Measurements from ENCODE around the gene ELL2.
"Not testable (repeated sequence)": the region's sequence is repeated elsewhere in the genome, so short reads cannot be mapped to it uniquely, and the experiment has no call there.

The ELL2 gene

DNA sequence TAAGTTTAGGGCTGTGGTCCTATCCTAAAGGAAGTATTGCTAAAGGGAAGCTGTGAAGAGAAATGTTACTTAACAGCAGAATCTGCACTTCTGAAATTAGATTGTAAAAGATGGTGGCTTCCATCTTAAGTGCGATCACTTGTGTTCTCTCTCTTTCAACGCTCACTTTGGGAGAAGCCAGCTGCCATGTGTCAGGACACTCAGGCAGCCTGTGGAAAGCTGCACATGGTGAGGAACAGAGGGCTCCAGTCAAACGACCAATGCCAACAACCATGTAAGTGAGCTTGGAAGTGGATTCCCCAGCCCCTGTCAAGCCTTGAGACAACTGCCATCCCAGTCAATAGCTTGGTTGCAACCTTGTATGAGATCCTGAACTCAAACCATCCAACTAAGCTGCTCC lies 87.4 kb downstream of the ELL2 start:
- DNase-seq: no peak

DNA sequence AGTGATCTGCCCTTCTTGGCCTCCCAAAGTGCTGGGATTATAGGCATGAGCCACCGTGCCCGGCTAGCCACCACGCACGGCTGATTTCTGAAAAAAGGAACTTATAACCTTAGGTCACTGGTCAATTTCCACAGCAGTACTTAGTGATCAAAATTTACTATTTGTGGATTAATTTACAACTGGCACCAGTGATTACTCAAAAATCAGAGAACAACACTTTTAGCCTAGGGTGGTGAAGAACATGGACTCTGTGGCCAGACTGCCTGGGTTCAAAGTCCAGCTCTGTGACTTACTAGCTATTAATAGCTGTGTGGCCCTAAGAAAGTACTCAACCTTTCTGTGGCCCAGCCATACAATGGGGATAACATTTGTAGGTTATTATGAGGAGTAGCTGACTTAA lies 88.3 kb downstream of the ELL2 start:
- no peak for DNase-seq

DNA sequence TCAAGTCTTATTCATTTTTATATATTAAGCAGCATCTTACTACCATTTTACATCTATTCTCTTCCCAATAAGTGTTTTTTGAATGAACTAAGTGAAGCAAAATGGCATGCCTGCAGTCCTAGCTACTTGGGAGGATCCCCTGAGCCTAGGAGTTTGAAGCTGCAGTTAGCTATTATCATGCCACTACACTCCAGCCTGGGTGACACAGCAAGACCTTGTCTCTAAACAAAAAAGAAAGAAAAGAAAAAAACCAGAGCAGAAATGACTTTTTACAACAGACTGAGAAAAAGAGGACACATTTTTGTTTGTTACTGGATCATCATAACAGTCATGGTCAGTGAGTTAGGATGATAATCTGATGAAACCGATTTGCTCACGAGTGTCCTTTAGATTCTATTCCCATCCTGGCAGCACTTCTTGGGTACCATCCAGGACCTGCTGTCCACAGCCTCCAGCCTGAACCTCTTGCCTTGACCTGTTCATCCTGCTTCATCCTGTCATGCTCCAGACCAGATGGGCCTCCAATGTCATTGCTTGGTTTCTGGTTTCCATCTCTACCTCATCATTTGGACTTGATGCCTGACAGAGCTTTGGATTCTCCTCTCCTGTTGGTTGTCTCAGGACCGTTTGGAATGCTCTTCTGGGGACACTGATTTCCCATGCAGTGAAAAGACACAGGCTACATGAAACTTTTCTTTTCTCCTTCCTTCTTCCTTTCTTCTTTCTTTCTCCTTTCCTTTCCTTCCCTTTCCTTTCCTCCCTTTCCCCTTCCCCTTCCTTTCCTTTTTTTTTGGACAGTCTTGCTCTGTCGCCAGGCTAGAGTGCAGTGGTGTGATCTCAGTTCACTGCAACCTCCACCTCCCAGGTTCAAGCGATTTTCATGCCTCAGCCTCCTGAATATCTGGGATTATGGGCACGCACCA lies 89.0 kb downstream of the ELL2 start:
- no peak for DNase-seq

DNA sequence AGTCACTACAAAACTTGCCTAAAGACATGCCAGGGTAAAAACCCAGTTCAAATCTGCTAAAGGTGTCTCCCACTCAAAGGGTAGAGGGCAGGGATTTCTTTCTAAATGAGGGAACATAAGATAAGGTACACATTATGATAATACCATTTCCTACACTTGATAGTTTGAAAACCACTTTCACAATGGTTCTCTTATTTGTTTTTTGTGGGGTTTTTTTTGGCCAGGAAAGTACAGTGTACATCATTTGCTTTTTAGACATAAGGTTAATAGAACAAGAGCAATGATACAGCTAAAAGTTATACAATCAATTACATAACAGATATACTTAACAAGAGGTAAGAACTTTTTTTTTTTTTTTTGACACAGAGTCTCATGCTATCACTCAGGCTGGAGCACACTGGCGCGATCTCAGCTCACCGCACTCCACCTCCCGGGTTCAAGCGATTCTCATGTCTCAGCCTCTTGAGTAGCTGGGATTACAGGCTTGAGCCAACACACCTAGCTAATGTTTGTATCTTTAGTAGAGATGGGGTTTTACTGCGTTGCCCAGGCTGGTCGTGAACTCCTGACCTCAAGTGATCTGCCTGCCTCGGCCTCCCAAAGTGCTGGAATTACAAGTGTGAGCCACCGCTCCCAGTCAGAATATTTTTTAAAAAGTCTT lies 90.4 kb downstream of the ELL2 start:
- no peak for DNase-seq

DNA sequence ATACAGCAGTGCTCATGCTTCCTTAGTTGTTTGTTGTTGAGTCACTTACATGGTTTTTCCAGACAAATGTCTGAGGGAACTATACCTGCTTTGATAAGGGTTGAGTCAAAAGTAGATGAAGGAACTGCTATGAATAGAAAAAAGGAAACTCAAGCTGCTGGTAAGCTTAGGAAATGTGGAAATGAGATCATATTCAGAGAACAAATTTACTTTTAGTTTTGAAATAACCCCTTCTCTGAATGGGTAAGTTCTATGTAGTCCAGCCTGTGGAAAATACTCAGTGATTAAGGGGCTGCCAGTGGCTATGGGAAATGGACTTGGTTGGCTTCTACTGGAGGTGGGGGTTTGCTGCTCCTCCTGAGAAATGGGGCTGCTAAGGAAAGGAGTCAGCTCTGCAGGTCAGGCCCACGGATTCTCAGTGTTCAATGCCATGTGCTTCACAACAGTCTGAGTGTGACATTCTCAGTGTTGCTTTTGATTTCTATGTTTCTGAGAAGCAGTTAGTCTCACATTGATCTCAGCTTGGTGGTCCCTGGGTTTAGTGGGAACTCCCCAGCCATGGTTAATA lies 91.5 kb downstream of the ELL2 start:
- peak; percentile 69 for DNase-seq

DNA sequence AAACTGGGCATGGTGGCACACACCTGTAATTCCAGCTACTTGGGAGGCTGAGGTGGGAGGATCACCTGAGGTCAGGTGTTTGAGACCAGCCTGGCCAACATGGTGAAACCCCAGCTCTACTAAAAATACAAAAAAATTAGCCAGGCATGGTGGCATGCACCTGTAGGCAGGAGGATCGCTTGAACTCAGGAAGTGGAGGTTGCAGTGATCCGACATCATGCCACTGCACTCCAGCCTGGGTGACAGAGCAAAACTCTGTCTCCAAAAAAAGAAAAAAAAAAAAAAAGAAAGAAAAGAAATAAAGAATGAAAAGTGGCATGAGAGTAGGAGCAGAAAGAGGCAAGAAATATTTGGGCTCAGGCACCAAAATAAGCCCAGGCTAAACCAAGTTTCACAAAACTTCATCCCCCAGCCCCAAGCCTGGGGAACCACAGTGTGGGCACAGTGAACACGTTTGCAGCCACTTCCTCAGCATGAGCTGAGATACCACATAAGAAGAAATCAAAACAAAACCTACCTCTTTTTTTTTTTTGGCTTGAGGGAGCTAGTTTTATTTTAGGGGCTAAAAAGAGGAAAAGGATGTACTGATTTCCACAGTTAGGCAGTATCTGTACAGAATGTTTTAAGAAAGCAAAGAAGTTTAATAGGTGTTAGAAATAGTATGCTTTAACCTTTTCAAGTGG lies 92.3 kb downstream of the ELL2 start:
- not testable (repeated sequence) for DNase-seq

DNA sequence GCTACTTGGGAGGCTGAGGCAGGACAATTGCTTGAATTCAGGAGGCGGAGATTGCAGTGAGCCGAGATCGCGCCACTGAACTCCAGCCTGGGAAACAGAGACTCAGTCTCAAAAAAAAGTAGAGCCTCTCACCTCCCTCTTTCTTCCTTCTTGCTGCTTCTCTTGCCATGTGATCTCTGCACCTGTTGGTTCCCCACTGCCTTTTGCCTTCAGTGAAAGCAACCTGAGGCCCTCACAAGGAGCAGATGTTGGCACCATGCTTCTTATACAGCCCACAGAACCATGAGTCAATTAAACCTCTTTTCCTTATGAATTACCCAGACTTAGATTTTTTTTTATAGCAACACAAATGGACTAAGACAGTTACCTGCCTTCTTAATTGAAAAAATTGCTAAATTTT lies 93.5 kb downstream of the ELL2 start:
- no peak for DNase-seq

DNA sequence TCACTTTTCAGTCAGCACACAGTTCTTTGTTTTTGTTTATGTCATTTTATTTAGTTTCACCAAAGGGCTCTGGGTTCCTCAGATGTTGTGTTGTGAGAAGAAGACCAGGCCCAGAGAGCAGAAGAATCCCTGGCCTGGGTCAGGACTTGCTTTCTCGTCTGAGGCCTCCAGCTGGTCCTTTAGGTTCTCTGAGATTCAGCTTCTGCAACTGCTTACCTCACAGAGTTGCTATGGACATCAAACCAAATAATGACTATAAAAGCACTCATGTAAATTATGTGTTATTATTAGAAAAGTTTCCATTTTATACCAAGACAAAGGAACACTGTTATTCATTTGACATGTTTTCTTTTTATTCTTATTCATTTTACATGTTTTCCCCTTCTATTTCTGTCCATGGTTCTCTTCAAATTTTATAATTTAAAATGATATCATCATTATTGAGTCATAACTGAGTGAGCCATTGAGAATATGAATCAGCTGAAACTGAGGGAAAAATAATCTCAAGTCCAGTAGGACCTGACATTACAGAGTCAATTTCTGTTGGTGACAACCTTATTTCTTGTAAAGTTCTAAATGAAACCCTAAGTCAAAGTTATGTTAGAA lies 95.1 kb downstream of the ELL2 start:
- no peak for DNase-seq

DNA sequence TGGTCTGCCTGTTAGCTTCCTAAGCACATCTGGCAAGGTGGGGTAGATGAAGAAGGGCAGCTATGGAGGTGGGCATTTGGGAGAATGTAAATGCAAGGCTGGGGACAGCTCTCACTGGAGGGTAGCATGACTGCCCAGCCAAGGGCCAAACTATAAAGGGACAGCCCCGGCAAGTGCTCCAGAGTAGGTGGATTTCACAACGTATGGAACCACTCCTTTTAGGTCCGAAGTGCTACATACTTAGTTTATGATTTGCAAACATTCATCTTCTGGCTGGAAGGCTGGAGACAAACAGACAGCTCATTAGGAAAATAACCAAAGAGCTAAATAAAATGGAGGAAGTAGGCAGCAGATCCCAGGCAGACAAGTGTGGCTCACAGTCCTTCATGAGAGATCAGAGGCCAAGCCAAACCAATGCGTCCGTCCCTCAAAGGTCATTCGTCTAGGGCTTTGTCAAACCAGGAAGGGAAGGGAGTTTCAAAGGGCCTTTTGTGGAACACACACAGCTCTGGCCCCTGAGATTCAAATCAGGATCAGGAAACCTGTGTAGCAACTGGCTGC lies 96.6 kb downstream of the ELL2 start:
- DNase-seq: no peak

DNA sequence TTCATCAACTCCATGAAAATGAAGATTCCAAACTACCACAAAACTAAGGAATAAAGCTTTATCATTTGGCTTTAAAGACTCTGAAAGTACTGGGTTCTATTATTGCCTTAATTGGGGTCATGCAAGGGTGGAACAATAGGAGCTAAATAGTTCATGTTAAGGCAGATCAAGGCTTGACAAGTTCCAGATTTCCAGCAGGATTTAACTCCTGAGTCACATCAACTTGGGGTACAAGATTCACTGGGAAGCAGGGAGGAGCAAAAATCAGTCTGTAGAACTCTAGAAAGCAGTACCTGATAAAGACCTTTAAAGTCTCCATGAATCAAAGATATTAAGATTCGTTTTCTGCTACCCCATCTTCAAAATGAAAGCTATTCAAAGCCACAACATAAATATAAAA lies 97.2 kb downstream of the ELL2 start:
- no peak for DNase-seq

DNA sequence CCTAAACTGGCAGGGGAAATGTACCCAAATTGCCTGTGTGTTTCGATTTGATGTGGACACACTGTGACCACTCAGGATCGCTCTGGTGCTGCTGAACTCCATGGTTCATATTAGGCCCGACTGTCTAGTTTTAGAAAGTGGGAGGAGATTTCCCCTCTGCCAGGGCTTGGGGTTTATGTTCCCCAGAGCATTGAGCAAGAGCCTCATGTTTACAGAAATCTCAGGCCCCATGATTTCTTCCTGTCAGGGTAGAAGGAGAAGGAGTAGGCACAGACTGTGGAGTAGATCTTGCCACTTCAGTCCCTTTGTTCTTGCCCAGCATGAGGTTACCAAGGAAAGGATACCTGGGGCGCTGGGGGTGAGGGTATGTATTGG lies 98.3 kb downstream of the ELL2 start:
- no peak for DNase-seq

DNA sequence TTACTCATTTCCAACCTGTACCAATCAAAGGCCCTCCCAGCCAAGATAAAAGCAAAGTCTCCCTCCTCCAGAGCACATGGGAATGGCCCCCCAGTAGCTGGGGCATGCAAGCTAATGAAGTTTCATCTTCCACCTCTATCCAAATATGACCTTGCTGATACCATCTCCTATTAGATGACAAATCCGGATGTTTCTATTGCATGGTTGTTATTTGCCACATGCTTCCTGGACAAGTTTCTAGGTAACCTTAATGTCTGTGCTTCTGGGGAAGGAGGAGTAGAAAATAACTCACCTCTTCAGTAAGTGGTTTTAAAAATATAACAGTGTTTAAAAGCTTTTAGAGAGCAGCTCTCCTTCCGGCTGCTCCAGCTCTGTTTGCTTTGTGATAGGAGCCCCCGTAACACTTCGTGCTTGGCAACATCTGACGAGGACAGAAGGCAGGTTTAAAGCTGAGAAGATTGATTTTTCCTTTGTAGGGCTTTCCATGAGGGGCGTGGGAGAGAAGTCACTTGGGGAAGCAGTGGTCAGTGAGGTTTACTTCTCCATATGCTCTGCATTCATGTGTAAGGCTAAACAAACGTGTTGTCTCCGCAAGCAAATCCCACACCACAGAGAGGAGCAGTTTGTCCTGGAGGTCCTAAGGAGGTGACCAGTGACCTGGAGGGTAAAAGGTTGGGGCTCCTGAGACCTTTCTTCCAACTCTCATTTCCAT lies 98.8 kb downstream of the ELL2 start:
- no peak for DNase-seq

DNA sequence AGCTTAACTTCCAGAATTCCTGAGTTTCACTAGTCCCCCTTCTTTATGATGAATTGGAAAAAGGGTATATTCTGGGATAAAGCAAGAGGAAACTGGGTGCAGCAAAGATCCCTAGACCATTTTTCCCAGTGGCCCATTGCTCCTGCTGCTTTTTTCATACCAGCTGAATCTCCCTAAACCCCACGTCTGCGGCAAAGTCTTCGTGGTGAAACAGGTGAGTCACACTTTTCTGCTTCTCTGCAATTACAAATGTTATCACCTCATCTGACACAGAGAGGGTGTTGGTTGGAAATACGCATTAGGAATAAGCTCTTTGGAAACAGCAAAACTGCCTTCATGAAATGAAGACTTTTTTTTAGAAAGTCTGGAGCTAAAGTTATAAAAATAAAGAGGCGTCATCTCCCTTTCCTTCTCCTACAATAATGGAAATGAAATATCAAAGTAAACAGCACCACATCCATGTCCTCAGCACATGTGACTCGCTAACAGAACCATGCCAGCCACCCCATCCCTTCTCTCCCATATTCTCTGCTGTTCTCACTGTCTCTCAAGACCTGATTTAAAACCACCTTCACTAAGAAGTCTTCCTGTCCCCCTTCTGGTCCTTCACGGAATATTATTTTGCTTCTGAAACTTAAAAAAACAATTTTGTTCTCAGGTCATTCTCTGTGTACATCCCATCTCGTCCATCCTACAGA lies 99.6 kb downstream of the ELL2 start:
- DNase-seq: peak; percentile 76

DNA sequence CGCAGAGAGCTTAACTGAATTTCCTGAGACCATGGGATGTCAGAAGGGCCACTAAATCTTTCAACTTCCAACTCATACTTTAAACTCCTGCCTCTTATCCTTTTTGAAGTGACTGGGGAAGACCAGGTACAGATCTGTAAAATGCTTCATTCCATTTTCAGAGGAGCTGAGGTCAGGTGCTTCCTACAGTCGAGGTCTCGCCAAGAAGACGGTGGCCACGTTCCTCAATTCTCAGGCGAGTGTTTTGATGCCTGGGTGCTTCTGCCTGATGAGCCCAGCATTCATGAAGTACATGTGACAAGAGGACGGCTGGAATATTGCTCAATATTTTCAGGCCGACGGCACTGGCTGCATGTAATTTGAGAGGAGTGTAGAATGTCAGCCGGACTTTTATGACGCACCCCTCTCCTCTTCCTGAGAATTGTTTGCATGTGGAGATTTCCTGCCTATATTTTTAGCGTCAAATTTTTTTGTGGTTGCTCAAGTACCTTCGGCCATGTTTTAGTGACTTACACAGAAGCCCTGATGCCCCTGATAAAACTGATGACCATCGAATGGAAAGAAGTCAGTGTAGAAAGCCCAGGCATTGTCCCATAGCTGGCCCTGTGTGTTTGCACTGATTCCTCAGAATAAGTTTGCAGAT lies 100.3 kb downstream of the ELL2 start:
- peak; percentile 76 for DNase-seq

DNA sequence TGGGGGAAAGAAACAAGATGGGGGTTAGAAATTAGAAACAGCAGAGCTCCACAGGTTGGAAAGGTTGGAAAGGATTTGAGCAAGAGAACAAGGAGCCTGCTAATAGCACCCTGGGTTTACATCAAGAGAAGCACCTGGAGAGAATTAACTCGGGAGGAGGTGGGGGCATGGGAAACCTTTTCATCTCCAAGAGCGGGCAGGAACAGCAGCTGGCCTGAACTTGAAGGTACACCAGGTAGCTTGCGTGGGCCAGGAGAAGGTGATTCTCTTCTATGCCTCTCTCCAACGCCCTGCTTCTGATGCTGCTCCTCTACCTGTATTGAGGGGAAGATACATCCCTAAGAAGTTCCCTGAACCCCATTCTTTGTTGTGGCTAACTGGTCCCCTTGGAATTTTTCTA lies 102.0 kb downstream of the ELL2 start:
- DNase-seq: no peak

DNA sequence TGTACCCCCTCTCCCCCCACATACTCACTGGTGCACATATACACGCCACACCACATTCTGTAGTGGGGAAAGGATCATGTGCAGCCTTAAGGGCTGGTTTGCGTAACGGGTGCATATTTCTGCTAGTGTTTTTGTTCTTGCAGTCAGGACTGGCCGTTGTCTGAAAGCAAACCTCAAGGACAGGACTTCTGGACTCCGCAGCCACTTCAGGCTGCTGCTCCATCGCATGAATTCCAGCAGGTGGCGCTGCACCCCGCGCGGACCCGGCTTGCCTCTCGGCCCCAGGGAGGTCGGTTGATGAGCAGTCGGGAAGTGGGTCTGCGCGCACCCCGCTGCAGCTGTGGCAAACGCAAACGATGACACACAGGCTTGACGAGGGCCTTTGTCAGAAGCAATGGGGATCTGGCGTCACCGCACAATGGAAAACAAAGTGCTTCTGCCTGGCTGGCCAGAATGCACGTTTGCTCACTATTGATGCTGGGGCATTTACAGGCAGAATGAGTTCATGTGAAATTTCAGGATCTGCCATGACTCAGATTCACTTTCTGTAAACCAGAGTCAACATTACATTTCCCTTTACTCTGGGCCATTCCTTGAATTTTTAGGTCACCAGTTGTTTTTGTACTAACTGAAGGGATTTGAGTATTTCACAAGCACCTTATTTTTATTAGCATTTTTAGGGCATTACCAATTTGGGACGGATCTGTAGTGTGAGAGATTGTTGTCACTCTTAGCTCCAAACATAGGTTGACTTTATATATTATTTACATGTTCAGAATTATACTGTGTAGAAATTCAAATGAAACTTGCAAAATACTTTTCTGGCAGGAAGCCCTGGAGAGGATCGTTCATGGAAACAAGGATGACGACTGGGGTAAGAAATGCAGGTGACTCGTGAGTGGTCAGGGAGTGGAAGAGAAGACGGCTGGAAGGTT lies 102.7 kb downstream of the ELL2 start:
- peak; percentile 92 for DNase-seq

DNA sequence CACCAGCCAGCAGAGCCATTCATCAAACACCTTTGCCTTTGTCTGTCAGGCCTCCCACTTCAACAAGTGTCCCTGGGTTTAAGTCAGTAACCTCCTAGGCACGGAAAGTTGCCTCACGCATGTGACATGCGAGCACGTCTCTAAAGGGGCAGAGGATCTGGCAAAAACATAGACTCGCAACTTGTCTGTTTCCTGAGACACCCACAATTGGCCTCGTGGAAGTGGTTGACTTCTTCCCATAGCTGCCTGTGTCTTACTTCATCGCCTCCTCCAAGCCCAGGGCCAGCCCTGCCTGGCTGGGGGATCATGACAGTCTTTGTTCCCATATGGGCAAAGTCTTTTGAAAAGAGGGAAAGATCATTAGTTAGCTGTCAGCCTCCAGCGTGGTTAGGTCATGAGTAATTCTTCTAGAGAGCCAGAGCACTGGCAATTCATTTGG lies 103.6 kb downstream of the ELL2 start:
- peak; percentile 92 for DNase-seq

DNA sequence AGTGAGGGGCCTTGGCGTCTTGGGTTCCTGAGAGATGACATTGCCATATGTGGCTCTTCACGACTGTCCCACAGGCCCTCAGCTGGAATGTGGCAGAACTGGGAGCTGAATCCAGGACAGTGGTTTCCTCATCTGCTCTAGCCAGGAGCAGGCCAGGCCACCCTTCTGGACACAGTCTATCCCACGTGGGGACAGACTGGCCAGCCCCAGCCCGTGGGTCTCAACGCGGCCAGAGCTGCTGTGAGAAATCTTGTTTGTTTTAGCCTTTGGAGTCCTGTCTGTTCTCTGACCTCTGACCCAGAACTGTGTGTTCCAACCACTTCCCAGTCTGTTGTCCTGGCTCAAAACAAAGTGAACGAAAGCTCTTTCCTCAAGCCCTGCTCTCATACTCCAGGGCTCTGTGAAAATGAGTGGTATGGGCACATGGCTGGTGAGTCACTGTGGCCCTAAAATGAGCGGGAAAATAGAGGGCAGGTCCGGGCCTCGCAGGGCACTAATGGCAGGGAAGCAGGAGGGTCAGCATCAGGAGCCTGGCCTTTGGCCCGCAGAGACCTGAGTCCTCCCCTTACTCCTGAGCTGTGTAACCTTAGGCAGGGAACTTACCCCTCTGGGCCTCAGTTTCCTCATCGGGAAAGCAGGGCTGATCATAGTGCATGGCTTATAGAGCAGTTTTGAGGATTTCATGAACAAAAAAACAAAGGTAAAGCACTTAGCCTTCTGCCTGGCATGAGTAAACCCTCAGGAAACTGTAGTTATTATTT lies 104.3 kb downstream of the ELL2 start:
- DNase-seq: no peak

DNA sequence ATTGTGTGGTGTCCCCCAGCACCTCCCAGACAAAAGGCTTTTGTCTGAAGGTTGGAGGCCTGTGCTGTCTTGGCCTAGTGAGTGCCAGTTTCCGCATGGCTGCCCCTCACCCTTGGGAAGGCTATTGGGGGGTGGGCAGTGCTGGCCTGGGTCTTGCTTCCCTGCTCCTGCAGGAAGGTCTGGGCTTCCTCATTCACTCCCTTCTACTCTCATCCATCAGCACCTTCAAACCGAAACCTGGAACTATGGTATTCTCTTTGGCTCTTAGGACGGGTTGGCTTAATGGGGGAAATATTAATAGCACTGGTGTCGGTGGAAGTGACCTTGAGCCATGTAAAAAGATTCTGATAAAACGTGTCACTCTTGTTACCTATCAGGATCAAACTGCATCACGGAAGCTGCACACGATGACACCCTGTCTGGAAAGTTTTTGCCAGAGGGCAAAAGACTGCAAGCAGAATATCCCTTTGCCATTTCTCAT lies 105.1 kb downstream of the ELL2 start:
- no peak for DNase-seq
